IPS-18a (cell line): Measurements from ENCODE around the gene PCDHGA7.
"Not testable (repeated sequence)": the region's sequence is repeated elsewhere in the genome, so short reads cannot be mapped to it uniquely, and the experiment has no call there.

ENCODE experiments used
- H3K27ac ChIP-seq: one replicate; pipeline ENCODE4 v1.5.1; 2013; ENCODE audit warnings: low read length
- H3K27me3 ChIP-seq: one replicate; pipeline ENCODE4 v1.6.1; 2013; ENCODE audit warnings: mild to moderate bottlenecking, low read length; ENCODE audit not compliant: control insufficient read depth, insufficient read depth
- H3K36me3 ChIP-seq: one replicate; pipeline ENCODE4 v1.6.1; 2013; ENCODE audit warnings: low read depth, low read length; ENCODE audit not compliant: control insufficient read depth
- H3K4me1 ChIP-seq: one replicate; pipeline ENCODE4 v1.6.1; 2013; ENCODE audit warnings: low read depth, low read length; ENCODE audit not compliant: control insufficient read depth
- H3K4me3 ChIP-seq: one replicate; pipeline ENCODE4 v1.5.1; 2013; ENCODE audit warnings: low read length
- H3K9ac ChIP-seq: one replicate; pipeline ENCODE4 v1.6.1; 2013; ENCODE audit warnings: mild to moderate bottlenecking, low read length, moderate library complexity
- H3K9me3 ChIP-seq: one replicate; pipeline ENCODE4 v1.6.1; 2013; ENCODE audit warnings: low read depth, low read length; ENCODE audit not compliant: control insufficient read depth

PCDHGA7 gene

GRCh38 chr5:141371572-141372475 is 10.7 kb upstream of the PCDHGA7 start:
- peaks cover 17% of the 10 kb centered on the region for H3K9me3 ChIP-seq
- no peak overlapping the region for H3K27ac ChIP-seq

GRCh38 chr5:141373673-141374317 is 8.7 kb upstream of the PCDHGA7 start, which contains the start of gene PCDHGA6:
TSS of gene PCDHGA6 (plus strand) at chr5:141373891. CDS start at chr5:141374084, 193 bp downstream.
- H3K4me3 ChIP-seq = no peak within 1 kb of the TSS

More at GRCh38 chr5:141371572-141372475, 10.7 kb upstream of the PCDHGA7 start:
- Histone ChIP-seq H3K4me1 (no peaks in the 10 kb centered on the region), H3K9ac (no peak overlapping the region), H3K4me3 (no peak overlapping the region), H3K36me3 (no peaks in the 10 kb centered on the region), H3K27me3 (no peaks in the 10 kb centered on the region)

GRCh38 chr5:141374627-141375026 is 7.9 kb upstream of the PCDHGA7 start:
- no peak overlapping the region for H3K4me3 ChIP-seq

More at GRCh38 chr5:141373673-141374317, 8.7 kb upstream of the PCDHGA7 start, which contains the start of gene PCDHGA6:
- Histone ChIP-seq H3K4me1 (no peaks in the 10 kb centered on the region), H3K9ac (no peak within 1 kb of the TSS), H3K9me3 (peaks cover 13% of the 10 kb centered on the region), H3K36me3 (no peaks in the 10 kb centered on the region), H3K27me3 (no peaks in the 10 kb centered on the region), H3K27ac (no peak within 1 kb of the TSS)

DNA sequence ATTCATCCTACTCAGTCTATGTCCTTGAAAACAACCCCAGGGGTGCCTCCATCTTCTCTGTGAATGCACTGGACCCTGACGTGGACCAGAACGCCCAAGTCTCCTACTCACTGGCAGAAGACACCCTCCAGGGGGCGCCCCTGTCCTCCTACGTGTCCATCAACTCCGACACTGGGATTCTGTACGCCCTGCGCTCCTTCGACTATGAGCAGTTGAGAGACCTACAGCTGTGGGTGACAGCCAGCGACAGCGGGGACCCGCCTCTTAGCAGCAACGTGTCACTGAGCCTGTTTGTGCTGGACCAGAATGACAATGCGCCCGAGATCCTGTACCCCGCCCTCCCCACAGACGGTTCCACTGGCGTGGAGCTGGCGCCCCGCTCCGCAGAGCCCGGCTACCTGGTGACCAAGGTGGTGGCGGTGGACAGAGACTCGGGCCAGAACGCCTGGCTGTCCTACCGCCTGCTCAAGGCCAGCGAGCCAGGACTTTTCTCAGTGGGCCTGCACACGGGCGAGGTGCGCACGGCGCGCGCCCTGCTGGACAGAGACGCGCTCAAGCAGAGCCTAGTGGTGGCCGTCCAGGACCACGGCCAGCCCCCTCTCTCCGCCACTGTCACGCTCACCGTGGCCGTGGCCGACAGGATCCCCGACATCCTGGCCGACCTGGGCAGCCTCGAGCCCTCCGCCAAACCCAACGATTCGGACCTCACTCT is 6.9 kb upstream of the PCDHGA7 start:
- not testable (repeated sequence) for H3K27ac ChIP-seq, H3K4me1 ChIP-seq, H3K9ac ChIP-seq, H3K36me3 ChIP-seq, H3K27me3 ChIP-seq, H3K4me3 ChIP-seq
- H3K9me3 ChIP-seq = peaks cover 13% of the 10 kb centered on the region

More at GRCh38 chr5:141374627-141375026, 7.9 kb upstream of the PCDHGA7 start:
- Histone ChIP-seq H3K27me3 (no peaks in the 10 kb centered on the region), H3K9me3 (peaks cover 13% of the 10 kb centered on the region), H3K27ac (no peak overlapping the region), H3K36me3 (no peaks in the 10 kb centered on the region), H3K4me1 (no peaks in the 10 kb centered on the region), H3K9ac (no peak overlapping the region)

- Histone ChIP-seq H3K36me3 (no peaks in the 10 kb centered on the region), H3K27ac (no peak overlapping the region), H3K9me3 (peaks cover 31% of the 10 kb centered on the region), H3K4me1 (no peaks in the 10 kb centered on the region), H3K9ac (no peak overlapping the region), H3K27me3 (no peaks in the 10 kb centered on the region), H3K4me3 (no peak overlapping the region)
Observed at GRCh38 chr5:141383345-141383744, 803 bp downstream of the PCDHGA7 start.

DNA sequence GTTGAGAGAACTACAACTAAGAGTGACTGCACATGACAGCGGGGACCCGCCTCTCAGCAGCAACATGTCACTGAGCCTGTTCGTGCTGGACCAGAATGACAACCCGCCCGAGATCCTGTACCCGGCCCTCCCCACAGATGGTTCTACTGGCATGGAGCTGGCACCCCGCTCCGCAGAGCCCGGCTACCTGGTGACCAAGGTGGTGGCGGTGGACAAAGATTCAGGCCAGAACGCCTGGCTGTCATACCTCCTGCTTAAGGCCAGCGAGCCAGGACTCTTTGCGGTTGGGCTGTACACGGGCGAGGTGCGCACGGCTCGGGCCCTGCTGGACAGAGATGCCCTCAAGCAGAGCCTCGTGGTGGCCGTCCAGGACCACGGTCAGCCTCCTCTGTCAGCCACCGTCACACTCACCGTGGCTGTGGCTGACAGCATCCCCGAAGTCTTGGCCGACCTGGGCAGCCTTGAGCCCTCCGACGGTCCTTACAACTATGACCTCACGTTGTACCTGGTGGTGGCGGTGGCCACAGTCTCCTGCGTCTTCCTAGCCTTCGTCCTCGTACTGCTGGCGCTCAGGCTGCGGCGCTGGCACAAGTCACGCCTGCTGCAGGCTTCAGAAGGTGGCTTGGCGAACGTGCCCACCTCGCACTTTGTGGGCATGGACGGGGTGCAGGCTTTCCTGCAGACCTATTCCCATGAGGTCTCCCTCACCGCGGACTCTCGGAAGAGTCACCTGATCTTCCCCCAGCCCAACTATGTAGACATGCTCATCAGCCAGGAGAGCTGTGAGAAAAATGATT is 2.1 kb downstream of the PCDHGA7 start:
- Histone ChIP-seq H3K4me3 (no peak overlapping the region), H3K27ac (no peak overlapping the region), H3K27me3 (no peaks in the 10 kb centered on the region), H3K9ac (no peak overlapping the region), H3K36me3 (no peaks in the 10 kb centered on the region), H3K9me3 (peaks cover 38% of the 10 kb centered on the region), H3K4me1 (no peaks in the 10 kb centered on the region)

GRCh38 chr5:141387557-141388311 is 5.2 kb downstream of the PCDHGA7 start, which contains the start of gene PCDHGB4:
TSS of gene PCDHGB4 (plus strand) at chr5:141387698. CDS start at chr5:141387885, 187 bp downstream.
- H3K27ac ChIP-seq, H3K27me3 ChIP-seq, H3K4me3 ChIP-seq, H3K9ac ChIP-seq, H3K4me1 ChIP-seq, H3K36me3 ChIP-seq: not testable (repeated sequence)
- peaks cover 49% of the 10 kb centered on the region for H3K9me3 ChIP-seq

- Histone ChIP-seq H3K27me3 (no peaks in the 10 kb centered on the region), H3K4me3 (no peak overlapping the region), H3K27ac (no peak overlapping the region), H3K9ac (no peak overlapping the region), H3K4me1 (no peaks in the 10 kb centered on the region), H3K9me3 (peaks cover 40% of the 10 kb centered on the region), H3K36me3 (no peaks in the 10 kb centered on the region)
Observed at GRCh38 chr5:141388661-141389060, 6.1 kb downstream of the PCDHGA7 start.

- H3K4me1 ChIP-seq = no peaks in the 10 kb centered on the region
- peaks cover 40% of the 10 kb centered on the region for H3K9me3 ChIP-seq
- no peak overlapping the region for H3K4me3 ChIP-seq
- no peak overlapping the region for H3K9ac ChIP-seq
- H3K36me3 ChIP-seq = no peaks in the 10 kb centered on the region
- H3K27ac ChIP-seq = no peak overlapping the region
- no peaks in the 10 kb centered on the region for H3K27me3 ChIP-seq
Observed at GRCh38 chr5:141389153-141390042, 6.9 kb downstream of the PCDHGA7 start.
